NCI-H2107 treated with DMSO at 0.1 percent for 48 hours (cell line): ENCODE results near the gene PRUNE2.
"Not testable (repeated sequence)": the region's sequence is repeated elsewhere in the genome, so short reads cannot be mapped to it uniquely, and the experiment has no call there.

ENCODE experiments used
- DNase-seq: peaks from one replicate; lab custom pipeline; 2025; ENCODE audit not compliant: unreplicated experiment; lab: John Stamatoyannopoulos, UW

PRUNE2 gene

DNA sequence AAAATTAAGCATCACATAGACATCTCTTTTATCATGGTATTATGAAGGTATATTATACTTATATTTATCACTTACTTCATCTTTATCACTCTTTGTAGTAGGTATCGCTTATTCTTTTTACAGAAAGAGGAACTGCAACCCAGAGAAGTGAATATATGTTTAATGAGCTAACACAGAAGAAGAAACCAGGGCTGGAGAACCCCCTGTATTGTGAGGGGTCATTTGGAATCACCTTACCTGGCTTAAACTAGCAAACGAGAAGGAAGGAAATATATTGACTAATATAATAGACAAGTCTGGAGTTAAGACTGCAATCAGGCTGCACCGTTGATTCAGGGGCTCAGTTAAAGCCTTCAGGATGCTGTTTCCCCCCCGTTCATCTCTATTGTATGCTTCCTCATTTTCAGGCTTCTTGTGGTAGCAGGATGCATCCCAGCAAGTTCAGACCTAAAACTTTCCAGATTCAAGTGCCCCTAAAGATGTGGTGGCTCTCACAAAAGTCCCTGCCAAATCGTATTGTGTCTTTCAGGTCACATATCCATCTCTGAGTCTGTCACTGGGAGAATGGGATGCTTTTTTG, 300.5 kb downstream of the PRUNE2 start:
- no peak for DNase-seq

DNA sequence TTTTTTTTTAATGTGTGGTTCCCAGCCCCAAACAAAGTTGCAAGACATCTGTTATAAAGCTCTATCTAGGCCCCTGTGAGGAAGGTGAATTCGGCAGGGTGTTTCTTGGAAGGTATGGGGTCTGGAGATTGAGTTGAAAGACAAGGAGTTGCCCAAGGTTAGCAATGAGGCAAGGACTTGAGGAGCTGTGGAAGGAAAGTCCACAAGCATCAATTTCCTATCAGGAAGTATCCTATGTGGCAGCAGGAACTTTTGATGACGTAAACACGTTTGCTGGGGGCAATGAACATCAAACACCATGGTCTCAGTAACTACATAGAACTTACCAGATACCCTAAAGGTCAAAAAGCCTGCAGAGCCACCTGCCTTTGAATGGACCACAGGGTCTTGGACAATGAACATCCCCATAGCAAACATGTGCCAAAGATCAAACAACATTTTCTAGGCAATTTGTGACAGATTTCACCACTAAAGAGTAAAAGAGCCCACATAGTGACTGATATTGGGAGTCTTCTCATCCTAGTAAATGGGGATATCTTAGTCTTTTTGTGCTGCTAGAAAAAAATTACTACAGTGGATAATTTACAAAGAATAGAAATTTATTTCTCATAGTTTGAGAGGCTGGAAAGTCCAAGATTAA, 301.9 kb downstream of the PRUNE2 start:
- DNase-seq = no peak

DNA sequence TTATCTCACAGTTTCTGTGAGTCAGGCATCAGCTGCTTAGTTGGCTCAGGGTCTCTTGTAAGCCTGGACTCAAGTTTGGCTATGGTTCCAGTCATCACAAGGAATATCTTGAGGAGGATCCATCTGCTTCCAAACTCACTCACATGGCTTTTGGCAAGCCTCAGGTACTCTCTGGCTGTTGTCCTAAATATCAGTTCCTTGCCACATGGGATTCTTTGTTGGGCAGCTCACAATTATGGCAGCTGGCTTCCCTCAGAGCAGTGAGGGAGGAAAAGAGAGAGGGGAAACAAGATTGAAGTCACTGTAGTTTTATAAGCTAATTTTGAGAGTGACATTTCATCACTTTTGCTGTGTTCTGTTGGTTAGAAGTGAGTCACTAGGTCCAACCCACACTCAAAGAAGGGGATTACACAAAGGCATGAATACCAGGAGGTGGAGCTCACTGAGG, 302.4 kb downstream of the PRUNE2 start:
- DNase-seq = no peak

DNA sequence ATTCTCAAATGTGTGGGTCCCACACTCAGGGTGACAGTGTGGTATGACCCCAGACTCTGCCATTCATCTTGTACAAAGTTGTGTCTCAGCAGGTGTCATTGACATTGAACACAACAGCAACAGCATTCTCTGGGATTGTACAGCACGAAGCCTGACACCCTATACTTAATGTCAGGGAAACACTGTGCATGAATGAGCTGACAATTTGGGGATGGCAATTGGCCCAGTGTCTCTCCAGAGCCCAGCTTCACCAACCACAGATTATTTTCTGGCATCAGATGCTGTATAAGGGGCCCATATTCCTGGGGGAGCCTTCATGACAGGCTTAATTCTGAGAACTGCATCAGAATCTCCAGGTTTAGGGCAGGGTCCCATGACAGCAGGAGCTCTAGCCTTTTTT, 303.7 kb downstream of the PRUNE2 start:
- no peak for DNase-seq

DNA sequence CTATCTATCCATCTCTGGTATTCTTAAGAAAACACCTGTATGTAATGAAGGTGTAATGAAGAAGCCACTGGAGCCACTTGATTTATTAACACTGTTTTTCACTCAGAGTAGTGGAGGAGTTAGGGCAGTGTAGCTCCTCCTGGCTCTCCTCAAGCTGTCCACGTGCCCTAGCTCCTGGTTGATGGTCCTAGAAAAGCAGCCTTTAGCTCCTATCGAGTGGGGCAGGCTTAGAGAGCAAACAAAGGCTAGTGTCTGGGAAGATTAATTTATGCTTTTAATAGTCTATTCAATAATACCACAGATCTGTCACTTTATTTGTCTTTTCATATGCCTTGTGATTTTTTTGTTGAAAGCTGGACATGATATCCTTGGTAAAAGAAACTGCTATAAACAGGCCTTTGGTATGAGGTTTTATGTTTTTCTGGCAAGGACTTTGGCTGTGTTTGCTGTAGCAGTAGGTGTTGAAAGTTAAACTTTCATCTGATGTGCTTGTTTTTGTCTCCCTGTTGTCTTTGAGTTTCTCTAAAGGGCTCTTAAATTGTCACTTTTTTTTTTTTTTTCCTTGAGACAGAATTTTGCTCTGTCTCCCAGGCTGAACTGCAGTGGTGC, 305.8 kb downstream of the PRUNE2 start:
- no peak for DNase-seq

DNA sequence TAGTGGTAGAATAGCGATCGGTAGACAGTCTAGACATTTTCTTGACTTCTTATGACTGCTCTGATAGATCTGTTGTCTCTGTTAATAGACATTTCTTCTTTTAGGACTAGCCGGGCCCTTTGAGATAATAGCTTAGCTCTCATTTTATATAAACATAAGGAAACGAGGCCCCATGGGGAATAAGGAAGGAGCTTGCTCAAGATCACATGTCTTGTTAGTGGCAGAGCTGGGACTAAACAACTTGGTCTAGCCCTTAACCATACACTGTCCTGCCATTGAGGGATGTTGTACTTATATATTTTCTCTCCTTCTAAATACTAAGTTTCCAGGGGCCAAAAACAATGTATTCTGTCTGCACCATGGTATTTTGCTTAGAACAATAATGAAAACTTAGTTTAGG, 306.9 kb downstream of the PRUNE2 start:
- DNase-seq = no peak

DNA sequence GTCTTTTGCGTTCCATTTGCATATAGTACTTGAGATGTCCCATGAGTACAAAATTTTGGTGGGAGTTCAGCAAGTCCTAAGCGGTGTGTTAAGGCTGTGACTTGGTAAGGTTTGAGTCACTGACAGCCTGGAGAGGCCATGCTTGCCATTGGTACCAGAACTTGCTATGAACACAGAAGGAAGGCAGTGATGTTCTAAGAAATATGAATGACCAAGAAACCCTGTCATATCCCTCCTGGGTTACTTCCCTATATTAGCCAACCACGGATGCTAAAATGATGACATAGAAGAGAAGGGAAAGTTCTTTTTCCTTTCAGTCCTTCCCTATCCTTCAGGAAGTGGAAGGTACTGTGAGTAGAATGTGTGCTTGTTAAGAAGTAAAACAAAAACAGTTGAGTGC, 310.3 kb downstream of the PRUNE2 start:
- no peak for DNase-seq

DNA sequence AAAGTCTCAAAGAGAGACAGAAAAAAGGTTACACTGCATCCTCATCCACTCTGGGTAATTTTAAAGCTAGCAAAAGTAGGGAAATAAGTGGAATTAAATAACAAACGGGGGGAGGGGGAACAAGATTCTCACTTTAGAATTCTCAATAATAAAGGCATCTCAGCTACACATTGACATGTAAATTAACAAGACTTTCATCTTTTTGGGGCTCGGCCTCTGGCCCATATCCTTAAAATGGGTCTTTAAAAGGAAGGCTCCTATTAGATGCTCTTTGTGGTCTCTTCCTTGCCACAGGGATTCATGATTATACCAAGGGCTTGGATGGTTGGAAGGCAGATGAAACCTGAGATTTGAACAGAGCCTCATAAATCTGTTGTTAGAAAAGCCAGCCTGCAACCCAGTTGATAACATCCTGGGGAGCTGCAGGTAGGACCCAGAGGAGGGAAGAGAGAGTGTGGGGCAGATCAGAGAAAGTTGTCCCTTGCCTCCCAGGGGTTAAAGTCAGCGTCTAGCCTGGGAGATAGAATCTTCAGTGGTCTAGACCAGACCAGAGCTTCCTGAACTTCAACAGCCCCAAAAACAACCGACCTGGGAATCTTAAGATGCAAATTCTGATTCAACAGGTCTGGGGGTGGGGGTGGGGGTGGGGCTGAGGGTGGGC, 311.0 kb downstream of the PRUNE2 start:
- no peak for DNase-seq

DNA sequence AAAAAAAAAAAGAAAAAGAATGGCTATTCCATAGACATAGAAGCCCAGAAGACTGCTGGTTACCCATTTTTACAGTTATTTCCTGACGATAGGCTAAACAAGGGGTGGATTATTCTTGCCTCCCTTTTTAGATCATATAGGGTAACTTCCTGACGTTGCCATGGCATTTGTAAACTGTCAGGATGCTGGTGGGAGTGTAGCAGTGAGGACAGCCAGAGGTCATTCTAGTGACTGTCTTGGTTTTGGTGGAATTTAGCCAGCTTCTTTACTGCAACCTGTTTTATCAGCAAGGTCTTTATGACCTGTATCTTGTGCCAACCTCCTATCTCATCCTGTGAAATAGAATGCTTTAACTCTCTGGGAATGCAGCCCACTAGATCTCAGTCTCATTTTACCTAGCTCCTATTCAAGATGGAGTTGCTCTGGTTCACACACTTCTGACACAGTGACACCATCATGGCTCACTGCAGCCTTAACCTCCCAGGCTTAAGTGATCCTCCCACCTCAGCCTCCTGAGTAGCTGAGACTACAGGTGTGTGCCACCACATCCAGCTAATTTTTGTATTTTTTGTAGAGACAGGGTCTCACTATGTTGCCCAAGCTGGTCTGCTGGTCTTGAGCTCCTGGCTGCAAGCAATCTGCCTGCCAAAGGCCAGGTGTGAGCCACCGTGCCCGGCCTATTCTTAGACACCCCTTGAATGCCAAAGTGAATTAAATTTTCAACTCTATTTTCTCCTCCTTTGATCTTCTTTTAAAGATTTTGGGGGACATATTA, 311.8 kb downstream of the PRUNE2 start:
- DNase-seq = not testable (repeated sequence)

DNA sequence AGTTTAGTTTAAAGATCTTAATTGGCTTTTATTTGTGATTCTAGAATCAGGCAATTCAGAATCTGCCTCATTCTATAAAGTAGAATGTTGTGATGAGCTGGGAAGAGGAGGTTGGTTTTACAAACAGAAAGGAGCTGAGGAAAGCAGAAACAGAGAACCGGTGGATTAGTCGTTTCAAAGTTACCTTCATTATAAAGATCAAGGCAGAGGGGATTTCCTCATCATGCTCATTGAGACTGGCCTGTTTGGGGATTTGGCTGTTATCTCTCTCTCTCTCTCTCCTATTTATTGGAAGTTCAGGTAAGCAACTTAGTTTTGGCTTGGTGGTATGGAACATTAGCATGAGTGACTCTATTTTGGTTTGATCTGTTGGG, 313.0 kb downstream of the PRUNE2 start:
- no peak for DNase-seq

DNA sequence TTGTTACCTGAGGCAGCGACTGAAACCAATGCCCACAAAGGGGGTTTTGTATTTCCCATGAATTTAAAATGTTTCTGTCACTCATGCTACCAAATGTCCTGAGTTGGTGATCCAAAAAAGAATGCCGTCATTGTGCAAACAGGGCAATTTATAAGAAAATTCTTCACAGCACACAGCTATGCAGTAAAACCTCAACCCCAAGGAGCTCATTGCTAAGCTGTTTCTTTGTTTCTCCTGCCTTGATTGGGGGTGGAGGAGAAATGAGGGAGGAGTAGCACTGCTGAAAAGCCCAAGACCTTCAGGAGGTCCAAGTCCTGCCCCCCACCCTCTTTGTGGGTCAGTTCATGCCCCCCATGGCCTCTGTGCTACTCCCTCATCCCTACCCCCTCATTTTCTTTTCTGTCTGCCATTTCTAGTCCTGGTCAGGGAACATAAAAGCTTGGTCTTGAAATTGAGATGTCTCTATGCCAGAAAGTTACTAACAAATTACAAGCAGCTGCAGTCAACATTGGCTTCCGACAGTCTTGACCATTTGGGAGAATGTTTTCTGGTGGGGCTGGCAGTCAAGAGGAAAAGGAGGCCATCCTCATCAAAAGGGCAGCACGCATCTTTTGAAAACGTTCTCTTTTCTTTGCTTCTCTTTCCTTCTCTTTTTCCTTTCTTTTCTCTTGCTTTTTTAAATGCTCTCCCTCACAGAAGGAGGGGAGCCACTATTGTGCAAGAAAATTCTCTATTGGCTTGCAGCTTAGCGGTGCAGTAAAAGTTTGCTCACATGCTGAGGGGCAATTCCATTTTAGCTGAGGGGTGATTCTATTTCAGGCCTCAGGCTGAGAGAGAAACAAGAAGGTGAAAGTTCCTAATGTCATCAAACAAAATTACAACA, 313.6 kb downstream of the PRUNE2 start:
- no peak for DNase-seq

DNA sequence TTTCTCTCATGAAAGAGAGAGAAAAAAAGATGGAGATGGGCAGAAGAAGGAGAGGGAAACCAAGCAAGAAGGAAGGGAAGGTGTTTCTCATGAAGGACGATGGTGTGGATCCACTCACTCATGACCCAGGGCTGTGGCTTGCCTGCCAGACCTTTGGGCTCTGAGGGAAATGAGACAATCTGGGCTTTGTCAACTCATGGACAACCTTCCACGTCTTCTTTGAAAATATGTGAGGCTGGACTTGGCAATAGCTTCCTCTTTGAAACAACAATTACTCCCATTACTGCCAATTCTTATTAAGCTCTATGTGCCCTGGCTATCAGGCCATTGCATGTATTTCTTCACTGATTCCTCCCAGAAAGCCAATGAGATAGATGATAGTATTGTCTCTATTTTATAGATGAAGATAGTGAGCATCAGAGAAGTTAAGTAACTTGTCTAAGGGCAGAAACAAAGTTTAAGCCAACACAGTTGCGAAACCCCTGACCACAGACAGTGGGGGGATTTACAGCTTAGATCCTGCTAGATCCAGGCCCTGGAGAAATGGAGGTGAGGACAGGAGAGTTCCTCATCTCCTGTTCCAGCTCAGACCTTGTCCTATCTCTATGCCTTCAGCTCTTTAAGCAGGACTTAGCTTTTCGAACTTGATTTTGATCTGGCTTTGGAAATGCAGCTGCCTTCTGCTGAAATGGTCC, 314.5 kb downstream of the PRUNE2 start:
- no peak for DNase-seq

DNA sequence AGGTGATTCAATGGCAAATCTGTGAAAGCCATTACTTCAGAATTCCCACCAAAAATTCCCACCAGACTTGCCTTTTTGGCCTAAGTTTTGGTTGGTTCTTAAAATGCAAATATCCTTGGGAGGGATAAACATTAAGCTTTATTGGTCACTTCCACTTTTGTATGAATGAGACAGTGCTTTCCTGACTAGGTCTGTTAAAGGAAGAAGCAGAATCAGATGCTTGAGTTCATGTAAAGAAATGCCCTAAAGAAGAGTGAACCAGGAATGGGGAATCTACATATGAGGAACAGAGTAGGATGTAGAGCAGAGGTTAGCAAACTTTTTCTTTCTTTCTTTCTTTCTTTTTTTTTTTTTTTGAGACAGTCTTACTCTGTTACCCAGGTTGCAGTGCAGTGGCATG, 317.6 kb downstream of the PRUNE2 start:
- no peak for DNase-seq

DNA sequence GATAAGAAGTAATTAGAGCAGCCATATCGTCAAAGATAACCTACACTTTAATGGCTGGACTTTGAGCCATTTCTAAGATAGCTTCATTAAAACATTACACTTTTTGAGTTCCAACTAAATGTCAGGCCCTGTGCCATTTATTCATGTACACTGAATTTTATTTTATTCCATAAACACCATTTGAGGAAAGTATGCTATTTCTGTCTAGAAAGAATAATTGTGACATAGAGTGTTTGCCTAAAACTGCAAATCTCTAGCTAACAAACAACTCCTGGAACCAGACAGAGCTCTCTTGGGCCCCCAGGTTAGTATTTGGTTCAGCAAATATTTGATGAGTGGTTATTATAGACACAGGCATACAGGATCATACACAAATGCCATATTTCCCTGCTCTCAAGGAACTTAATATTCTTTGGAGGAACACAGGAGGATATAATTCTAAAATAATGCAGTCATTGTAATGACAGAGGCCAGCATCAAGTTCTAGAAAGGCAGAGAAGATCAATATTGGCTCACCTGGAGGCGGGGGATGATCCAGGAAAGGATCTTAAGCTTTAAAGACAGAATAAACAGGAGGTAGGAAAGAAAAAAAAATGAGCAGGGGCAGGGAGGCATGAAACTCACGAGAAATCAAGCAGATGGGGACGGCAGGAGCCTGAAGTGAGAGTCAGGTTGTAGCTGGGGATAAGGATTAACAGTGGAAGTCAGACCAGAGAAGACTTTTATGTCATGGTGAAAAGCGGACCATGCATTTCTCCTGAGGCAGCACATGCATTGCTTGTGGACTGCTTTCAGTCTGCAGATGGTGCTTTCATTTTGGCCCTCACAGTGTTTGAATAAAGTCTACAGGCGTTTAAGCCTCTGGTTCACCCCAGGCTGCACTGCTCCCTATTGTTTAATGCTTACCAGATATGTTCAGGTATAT, 319.3 kb downstream of the PRUNE2 start:
- no peak for DNase-seq

DNA sequence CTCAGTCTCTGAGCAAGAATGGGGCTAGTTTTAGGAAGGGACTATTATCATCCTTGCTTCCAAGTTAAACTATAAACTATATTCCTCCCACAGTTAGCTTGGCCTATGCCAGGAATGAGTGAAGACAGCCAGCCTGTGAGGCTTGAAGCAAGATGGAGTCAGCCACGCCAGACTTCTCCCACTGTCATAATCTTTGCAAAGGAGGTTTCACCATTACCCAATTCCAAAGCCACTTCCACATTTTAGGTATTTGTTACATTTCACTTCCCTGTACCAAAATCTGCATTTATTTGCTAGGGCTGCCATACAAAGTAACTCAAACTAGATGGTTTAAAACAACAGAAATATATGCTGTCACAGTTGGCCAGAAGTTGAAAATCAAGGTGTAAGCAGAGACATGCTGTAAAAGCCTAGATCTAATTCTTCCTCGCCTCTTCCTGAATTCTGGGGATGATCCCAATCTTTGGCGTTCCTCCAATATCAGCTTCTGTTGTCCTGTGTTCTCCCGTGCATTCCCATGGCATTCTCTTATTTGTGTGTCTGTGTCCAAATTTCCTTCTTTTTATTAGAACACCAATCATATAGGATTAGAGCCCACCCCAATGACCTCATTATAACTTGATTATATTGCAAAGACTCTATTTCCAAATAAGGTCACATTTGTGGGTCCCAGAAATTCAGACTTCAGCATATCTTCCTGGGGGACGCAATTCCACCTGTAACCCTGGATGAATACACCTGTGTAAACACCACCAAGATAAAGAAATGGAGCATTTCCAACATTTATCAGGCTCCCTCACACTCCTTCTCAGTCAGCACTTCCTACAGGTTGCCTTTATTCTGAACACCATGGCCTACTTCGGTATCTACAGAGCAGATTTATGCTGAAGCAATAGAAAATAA, 320.2 kb downstream of the PRUNE2 start:
- no peak for DNase-seq

DNA sequence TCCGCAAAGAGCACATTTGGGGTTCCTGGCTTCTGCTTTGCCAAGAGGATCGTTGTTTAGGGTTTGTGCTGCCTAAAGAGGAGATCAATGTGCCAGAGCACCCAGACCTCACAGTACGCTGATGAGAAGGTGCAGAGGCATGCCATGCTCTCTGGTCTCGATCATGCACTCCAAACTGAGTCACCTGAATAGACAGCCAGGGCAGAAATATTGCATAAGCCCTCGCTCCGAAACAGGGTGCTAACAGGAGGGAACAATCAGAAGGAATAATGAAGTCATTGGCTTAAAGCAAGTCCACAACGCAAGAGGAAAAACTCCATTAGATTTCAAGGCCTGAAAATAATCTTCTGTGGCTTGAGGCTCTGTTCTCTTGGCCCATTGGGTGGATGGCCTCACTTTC, 322.7 kb downstream of the PRUNE2 start:
- DNase-seq = no peak

DNA sequence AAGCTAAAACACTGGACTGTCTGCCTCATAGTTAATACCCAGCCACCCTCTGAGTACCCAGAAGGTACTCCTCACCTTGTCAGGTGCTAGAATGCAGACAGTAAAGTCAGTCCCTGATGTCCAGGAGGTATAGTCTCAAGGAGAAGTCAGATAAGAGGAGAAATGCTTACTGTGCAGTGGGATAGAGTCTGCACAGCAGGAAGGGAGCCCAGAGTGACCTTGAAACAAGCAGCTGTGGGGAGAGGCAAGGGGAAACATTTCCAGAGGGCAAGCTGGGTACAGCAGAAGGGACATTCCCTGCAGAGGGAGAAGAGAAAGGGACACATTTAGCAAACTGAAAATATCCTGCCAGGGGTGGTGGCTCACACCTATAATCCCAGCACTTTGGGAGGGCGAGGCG, 324.2 kb downstream of the PRUNE2 start:
- no peak for DNase-seq

DNA sequence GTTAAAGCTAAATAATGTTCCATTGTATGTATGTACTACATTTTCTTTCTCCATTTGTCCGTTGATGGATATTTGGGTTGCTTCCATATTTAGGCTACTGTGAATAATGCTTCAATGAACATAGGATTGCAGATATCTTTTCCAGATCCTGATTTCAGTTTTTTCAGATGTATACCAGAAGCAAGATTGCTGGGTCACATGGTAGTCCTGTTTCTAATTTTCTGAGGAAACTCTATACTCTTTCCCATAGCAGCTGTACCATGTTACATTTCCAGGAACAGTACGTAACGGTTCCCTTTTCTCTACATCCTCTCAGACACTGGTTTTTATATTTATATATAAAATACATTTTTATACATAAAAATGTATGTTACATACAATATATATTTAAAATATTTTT, 325.1 kb downstream of the PRUNE2 start:
- no peak for DNase-seq
